ENCODE data around the gene NSG2. TPM values are rescaled to one million over a fixed set of nuclear protein-coding genes. Genes with fewer than 3 reads are reported as not detected.

NSG2 gene
- 1 to 10 TPM in 2 of 4 donors, not detected in 2; 1.1 to 1.2 TPM for total RNA-seq

DNA sequence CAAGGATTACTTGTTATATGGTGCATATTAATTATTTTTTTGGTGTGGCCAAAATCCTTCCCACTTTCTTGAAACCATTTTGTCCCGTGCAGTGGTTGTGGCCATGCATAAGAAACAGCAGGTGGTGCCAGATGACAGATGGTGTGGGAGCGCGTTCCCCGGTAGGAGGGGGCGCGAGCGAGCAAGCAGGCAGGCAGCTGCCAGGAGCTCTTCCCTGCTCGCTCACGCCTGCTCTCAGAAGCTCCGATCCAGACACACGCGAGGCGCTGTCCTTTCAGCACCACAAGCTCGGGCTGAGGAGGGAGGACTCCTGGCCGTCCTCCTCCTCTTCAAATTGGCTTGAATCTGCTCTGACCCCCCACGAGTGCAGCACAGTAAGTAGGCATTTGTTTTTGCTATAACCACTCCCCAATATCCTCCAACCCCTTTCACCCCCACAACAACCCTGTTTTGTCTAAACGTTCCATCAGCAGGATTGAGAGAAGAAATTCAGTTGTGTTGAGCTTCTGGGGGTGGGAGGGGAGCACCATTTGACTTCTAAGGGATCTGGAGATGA lies at the start of gene NSG2:
Gene NSG2 (plus strand): TSS at position 237 of the 556 bp plus-strand sequence. CDS start 1,050 bp downstream, outside the sequence.
- H3K36me3 ChIP-seq: no peaks in the 10 kb centered on the region
- no peak within 1 kb of the TSS for H3K27ac ChIP-seq
- TF ChIP-seq, protein P1, sequence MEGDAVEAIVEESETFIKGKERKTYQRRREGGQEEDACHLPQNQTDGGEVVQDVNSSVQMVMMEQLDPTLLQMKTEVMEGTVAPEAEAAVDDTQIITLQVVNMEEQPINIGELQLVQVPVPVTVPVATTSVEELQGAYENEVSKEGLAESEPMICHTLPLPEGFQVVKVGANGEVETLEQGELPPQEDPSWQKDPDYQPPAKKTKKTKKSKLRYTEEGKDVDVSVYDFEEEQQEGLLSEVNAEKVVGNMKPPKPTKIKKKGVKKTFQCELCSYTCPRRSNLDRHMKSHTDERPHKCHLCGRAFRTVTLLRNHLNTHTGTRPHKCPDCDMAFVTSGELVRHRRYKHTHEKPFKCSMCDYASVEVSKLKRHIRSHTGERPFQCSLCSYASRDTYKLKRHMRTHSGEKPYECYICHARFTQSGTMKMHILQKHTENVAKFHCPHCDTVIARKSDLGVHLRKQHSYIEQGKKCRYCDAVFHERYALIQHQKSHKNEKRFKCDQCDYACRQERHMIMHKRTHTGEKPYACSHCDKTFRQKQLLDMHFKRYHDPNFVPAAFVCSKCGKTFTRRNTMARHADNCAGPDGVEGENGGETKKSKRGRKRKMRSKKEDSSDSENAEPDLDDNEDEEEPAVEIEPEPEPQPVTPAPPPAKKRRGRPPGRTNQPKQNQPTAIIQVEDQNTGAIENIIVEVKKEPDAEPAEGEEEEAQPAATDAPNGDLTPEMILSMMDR (IDR thresholded peaks at IDR 0.05): peak in 5 of 6 experiments; percentile 30 to 66 (median 59)
- TF ChIP-seq POLR2A (IDR thresholded peaks at IDR 0.05): no peak
- 5% methylated on average over 17 of the region's 17 CpGs for WGBS, 2 donors
- H3K27me3 ChIP-seq: no peaks in the 10 kb centered on the region
- H3K4me3 ChIP-seq (replicated peaks in 1 of 3): no peak within 1 kb of the TSS
- no peaks in the 10 kb centered on the region for H3K4me1 ChIP-seq
- H3K9me3 ChIP-seq: no peaks in the 10 kb centered on the region
- peak; percentile 87 to 91 for DNase-seq
- intact Hi-C loops (cut with DNase I): loop anchor here (5.0 kb wide), 1 partner anchor 267 kb away; no protein-coding TSS in a partner anchor

DNA sequence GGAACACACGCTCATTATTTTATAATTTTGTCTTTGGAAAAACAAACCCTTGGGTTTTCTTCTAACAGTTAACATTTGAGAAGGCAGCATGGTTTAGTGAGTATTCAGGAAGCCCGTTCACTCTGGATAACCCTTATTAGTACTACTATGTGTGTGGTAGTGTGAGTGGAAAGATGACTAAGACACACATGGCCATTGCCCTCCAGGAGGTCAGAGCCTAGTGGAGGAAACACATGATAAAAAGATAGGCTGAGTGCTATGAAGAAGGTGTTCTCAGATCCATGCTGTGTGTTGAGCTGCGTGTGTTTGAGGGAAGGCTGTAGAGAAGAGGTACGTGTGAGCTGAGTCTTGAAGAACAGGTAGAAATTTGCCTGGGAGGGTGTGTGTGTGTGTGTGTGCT lies 48.2 kb upstream of the NSG2 start:
- Histone ChIP-seq H3K27ac (no peak overlapping the region), H3K4me3 (replicated peaks in 1 of 3) (no peak overlapping the region), H3K36me3 (no peaks in the 10 kb centered on the region), H3K9me3 (no peaks in the 10 kb centered on the region), H3K27me3 (no peaks in the 10 kb centered on the region), H3K4me1 (no peaks in the 10 kb centered on the region)
- 75 to 78% methylated on average over 4 of the region's 4 CpGs for WGBS, 2 donors
- intact Hi-C loops (cut with DNase I): no loop called here
- no peak for DNase-seq
- TF ChIP-seq POLR2A (IDR thresholded peaks at IDR 0.05): no peak
- TF ChIP-seq, protein P1 (IDR thresholded peaks at IDR 0.05): no peak

DNA sequence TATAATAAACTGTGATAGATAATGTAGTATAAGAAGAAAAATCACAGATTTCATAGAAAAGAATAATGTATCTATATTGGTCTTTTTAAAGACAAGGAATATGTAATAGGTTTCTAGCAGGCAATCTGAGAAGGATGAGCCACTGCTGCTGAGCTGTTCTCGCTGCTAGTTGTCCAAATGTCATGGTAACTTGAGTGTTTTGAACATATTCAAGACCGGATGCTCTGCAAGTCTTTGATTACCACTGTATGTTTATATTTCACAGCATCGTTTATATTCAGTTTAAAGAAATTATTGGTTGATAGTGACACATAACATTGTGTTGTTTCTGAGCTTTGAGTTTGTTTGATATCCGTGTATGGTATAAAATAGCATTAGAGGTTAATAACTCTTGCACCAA lies 47.0 kb upstream of the NSG2 start:
- TF ChIP-seq POLR2A (IDR thresholded peaks at IDR 0.05): no peak
- TF ChIP-seq, protein P1 (IDR thresholded peaks at IDR 0.05): no peak
- no peak for DNase-seq
- Histone ChIP-seq H3K36me3 (no peaks in the 10 kb centered on the region), H3K4me3 (replicated peaks in 1 of 3) (no peak overlapping the region), H3K9me3 (no peaks in the 10 kb centered on the region), H3K4me1 (no peaks in the 10 kb centered on the region), H3K27ac (no peak overlapping the region), H3K27me3 (no peaks in the 10 kb centered on the region)
- 71 to 79% methylated on average over 4 of the region's 4 CpGs for WGBS, 2 donors
- intact Hi-C loops (cut with DNase I): no loop called here

DNA sequence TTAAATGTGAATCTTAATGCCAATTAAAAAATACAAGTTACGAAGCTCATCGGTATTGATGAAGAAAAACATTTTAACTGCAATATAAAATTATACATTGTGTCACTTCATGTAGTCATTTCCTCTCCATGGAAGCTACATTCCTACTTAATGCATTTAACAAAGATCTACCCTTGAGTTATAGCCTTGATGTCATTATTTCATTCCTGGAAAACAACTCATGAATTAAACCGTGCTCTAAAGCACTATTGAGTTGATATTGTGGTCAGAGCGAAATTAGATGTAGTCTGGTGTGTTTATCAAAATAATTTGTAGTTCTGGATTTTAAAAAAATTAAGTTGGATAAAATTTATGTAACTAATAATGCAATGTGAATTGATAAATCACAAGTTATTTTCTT lies 45.4 kb upstream of the NSG2 start:
- Histone ChIP-seq H3K9me3 (no peaks in the 10 kb centered on the region), H3K27me3 (no peaks in the 10 kb centered on the region), H3K27ac (no peak overlapping the region), H3K36me3 (no peaks in the 10 kb centered on the region), H3K4me3 (replicated peaks in 1 of 3) (no peak overlapping the region), H3K4me1 (no peaks in the 10 kb centered on the region)
- DNase-seq: no peak
- intact Hi-C loops (cut with DNase I): no loop called here
- TF ChIP-seq, protein P1 (IDR thresholded peaks at IDR 0.05): no peak
- TF ChIP-seq POLR2A (IDR thresholded peaks at IDR 0.05): no peak
- 91 to 93% methylated on average over 4 of the region's 4 CpGs for WGBS, 2 donors

DNA sequence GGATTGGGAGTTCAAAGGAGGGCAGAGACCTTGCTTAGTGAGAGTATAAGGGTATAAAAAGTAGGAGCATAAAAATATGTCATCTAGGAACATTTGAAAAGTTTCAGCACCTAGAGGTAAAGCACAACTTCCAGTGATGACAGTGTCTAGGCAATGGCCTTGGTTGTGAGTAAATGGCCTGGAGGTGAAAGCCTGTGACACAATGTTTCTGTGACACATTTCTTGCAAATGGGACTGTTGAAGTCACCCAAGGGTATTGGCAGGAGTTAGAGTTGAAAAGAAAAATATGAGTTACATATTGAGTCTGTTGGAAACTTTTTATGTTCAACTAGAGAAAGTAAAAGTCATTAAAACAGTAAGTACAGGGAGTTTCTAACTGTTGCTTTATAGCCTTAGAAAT lies 41.7 kb upstream of the NSG2 start:
- H3K4me1 ChIP-seq: no peaks in the 10 kb centered on the region
- intact Hi-C loops (cut with DNase I): no loop called here
- no peaks in the 10 kb centered on the region for H3K9me3 ChIP-seq
- no peak for DNase-seq
- TF ChIP-seq, protein P1 (IDR thresholded peaks at IDR 0.05): no peak
- no peak for TF ChIP-seq POLR2A (IDR thresholded peaks at IDR 0.05)
- H3K27ac ChIP-seq: no peak overlapping the region
- no peaks in the 10 kb centered on the region for H3K27me3 ChIP-seq
- H3K36me3 ChIP-seq: no peaks in the 10 kb centered on the region
- H3K4me3 ChIP-seq (replicated peaks in 1 of 3): no peak overlapping the region
